GM15510 (cell line): ENCODE measurements around the gene PCDH1.

Source experiments
- POLR2A ChIP-seq: IDR thresholded peaks from 3 replicates; pipeline ENCODE4 v1.6.1; 2011; ENCODE audit warnings: borderline replicate concordance; ENCODE audit not compliant: insufficient read length; ENCODE audit errors: extremely low read depth

PCDH1 gene

GRCh38 chr5:141869040-141869439 is 9.2 kb downstream of the PCDH1 start:
- TF ChIP-seq POLR2A, result no peak

- no peak for TF ChIP-seq POLR2A
Observed at GRCh38 chr5:141868541-141868940, 9.7 kb downstream of the PCDH1 start.

GRCh38 chr5:141867651-141868050 is 10.6 kb downstream of the PCDH1 start:
- no peak for TF ChIP-seq POLR2A

- TF ChIP-seq POLR2A, result no peak
Observed at GRCh38 chr5:141867139-141867538, 11.1 kb downstream of the PCDH1 start.

GRCh38 chr5:141866096-141866495 is 12.1 kb downstream of the PCDH1 start:
- TF ChIP-seq POLR2A, result no peak

GRCh38 chr5:141865406-141865805 is 12.8 kb downstream of the PCDH1 start:
- no peak for TF ChIP-seq POLR2A

GRCh38 chr5:141864371-141865370 is 13.5 kb downstream of the PCDH1 start:
- TF ChIP-seq POLR2A, result no peak

GRCh38 chr5:141863569-141864178 is 14.5 kb downstream of the PCDH1 start:
- no peak for TF ChIP-seq POLR2A

GRCh38 chr5:141862936-141863543 is 15.2 kb downstream of the PCDH1 start:
- TF ChIP-seq POLR2A, result no peak

- no peak for TF ChIP-seq POLR2A
Observed at GRCh38 chr5:141861194-141861593, 17.0 kb downstream of the PCDH1 start.

GRCh38 chr5:141858079-141858765 is 20.0 kb downstream of the PCDH1 start:
- TF ChIP-seq POLR2A, result no peak

- no peak for TF ChIP-seq POLR2A
Observed at GRCh38 chr5:141857226-141857625, 21.0 kb downstream of the PCDH1 start.

GRCh38 chr5:141856037-141856790 is 22.0 kb downstream of the PCDH1 start:
- TF ChIP-seq POLR2A, result no peak
